ENCODE measurements around the gene SRGAP3.

SRGAP3 gene

DNA sequence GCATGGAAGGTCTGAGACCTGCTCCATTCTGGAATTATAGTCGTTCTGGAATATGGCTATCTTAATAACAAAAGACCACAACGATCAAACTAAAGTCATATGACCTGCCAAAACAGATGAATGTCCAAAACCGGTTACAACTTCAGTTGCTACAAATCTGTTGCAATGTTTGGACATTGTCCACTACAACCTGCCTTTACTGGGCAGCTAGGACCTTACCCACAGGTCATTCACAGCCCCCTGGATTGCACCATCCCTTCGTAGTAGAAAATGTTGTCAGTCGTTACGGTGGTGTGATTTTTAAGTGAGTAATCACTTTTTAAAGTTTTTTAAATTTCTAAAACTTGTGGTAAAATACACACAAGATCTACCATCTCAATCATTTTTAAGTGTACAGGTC is 22.5 kb upstream of the SRGAP3 start:
- Histone ChIP-seq H3K9me3 (ENCODE audit: control insufficient read depth, insufficient read depth, low read depth, low read length) (no peaks in the 10 kb centered on the region), H3K4me1 (ENCODE audit: control insufficient read depth, insufficient read depth, low read length) (no peaks in the 10 kb centered on the region), H3K4me3 (ENCODE audit: low read depth, low read length) (no peak overlapping the region), H3K36me3 (ENCODE audit: control insufficient read depth in 2 of 2, insufficient read depth in 1 of 2, low read length in 2 of 2) (no peaks in the 10 kb centered on the region), H3K27ac (ENCODE audit: extremely low read depth, low read depth, low read length) (no peak overlapping the region)
- POLR2A ChIA-PET: no interaction called here
- TF ChIP-seq, protein P1, sequence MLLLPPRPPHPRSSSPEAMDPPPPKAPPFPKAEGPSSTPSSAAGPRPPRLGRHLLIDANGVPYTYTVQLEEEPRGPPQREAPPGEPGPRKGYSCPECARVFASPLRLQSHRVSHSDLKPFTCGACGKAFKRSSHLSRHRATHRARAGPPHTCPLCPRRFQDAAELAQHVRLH (tag by site-specific recombination; IDR thresholded peaks at IDR 0.05): no peak
- TF ChIP-seq ZNF600 (tag by site-specific recombination; IDR thresholded peaks at IDR 0.05) (0 out of 2 replicates have a peak, but pooled peaks have one; percentile 23), ZNF221 (tag by site-specific recombination; IDR thresholded peaks at IDR 0.05; ENCODE audit: borderline replicate concordance) (no peak), ZNF624 (tag by site-specific recombination; IDR thresholded peaks at IDR 0.05) (no peak), WT1 (tag by site-specific recombination; IDR thresholded peaks at IDR 0.05) (no peak)
- TF ChIP-seq, protein P2, sequence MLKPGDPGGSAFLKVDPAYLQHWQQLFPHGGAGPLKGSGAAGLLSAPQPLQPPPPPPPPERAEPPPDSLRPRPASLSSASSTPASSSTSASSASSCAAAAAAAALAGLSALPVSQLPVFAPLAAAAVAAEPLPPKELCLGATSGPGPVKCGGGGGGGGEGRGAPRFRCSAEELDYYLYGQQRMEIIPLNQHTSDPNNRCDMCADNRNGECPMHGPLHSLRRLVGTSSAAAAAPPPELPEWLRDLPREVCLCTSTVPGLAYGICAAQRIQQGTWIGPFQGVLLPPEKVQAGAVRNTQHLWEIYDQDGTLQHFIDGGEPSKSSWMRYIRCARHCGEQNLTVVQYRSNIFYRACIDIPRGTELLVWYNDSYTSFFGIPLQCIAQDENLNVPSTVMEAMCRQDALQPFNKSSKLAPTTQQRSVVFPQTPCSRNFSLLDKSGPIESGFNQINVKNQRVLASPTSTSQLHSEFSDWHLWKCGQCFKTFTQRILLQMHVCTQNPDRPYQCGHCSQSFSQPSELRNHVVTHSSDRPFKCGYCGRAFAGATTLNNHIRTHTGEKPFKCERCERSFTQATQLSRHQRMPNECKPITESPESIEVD (tag by site-specific recombination; IDR thresholded peaks at IDR 0.05): no peak
- CTCF ChIA-PET: no interaction called here

DNA sequence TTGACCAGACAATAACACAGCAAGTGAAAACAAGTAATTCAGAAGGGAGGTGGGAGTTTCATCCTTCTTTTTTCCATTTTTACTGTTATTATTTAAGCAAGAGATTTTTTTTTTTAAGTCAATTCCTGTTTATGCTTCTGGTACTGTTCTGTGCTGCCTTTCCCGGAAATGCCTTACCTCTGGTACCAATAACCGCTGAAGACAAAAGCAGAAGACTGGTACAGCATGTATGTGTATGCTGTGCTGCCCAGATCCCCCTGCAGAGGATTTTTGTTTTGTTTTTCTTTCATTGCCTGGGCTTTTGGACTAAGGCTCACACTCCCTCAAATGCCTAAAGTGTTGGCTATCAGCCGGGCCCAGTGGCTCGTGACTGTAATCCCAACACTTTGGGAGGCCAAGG is 21.3 kb upstream of the SRGAP3 start:
- H3K4me3 ChIP-seq (ENCODE audit: low read depth, low read length): no peak overlapping the region
- H3K36me3 ChIP-seq (ENCODE audit: control insufficient read depth in 2 of 2, insufficient read depth in 1 of 2, low read length in 2 of 2): no peaks in the 10 kb centered on the region
- H3K4me1 ChIP-seq (ENCODE audit: control insufficient read depth, insufficient read depth, low read length): no peaks in the 10 kb centered on the region
- ChIA-PET POLR2A (no interaction called here), CTCF (no interaction called here)
- no peaks in the 10 kb centered on the region for H3K9me3 ChIP-seq (ENCODE audit: control insufficient read depth, insufficient read depth, low read depth, low read length)
- no peak overlapping the region for H3K27ac ChIP-seq (ENCODE audit: extremely low read depth, low read depth, low read length)
- no peak for TF ChIP-seq ZNF596 (tag by site-specific recombination; IDR thresholded peaks at IDR 0.05)
- TF ChIP-seq ZNF707 (tag by site-specific recombination; IDR thresholded peaks at IDR 0.05): no peak
- TF ChIP-seq, protein P3, sequence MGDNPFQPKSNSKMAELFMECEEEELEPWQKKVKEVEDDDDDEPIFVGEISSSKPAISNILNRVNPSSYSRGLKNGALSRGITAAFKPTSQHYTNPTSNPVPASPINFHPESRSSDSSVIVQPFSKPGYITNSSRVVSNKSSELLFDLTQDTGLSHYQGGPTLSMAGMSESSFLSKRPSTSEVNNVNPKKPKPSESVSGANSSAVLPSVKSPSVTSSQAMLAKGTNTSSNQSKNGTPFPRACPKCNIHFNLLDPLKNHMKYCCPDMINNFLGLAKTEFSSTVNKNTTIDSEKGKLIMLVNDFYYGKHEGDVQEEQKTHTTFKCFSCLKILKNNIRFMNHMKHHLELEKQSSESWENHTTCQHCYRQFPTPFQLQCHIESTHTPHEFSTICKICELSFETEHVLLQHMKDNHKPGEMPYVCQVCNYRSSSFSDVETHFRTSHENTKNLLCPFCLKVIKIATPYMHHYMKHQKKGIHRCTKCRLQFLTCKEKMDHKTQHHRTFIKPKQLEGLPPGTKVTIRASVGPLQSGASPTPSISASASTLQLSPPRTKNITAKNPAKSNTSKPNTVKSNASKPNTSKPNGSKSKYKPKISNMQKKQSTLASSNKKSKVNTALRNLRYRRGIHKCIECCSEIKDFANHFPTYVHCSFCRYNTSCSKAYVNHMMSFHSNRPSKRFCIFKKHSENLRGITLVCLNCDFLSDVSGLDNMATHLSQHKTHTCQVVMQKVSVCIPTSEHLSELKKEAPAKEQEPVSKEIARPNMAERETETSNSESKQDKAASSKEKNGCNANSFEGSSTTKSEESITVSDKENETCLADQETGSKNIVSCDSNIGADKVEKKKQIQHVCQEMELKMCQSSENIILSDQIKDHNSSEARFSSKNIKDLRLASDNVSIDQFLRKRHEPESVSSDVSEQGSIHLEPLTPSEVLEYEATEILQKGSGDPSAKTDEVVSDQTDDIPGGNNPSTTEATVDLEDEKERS (tag by site-specific recombination; IDR thresholded peaks at IDR 0.05): no peak
- TF ChIP-seq, protein P4, sequence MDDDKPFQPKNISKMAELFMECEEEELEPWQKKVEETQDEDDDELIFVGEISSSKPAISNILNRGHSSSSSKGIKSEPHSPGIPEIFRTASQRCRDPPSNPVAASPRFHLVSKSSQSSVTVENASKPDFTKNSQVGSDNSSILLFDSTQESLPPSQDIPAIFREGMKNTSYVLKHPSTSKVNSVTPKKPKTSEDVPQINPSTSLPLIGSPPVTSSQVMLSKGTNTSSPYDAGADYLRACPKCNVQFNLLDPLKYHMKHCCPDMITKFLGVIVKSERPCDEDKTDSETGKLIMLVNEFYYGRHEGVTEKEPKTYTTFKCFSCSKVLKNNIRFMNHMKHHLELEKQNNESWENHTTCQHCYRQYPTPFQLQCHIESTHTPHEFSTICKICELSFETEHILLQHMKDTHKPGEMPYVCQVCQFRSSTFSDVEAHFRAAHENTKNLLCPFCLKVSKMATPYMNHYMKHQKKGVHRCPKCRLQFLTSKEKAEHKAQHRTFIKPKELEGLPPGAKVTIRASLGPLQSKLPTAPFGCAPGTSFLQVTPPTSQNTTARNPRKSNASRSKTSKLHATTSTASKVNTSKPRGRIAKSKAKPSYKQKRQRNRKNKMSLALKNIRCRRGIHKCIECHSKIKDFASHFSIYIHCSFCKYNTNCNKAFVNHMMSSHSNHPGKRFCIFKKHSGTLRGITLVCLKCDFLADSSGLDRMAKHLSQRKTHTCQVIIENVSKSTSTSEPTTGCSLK (tag by site-specific recombination; IDR thresholded peaks at IDR 0.05): no peak
- TF ChIP-seq, protein P5, sequence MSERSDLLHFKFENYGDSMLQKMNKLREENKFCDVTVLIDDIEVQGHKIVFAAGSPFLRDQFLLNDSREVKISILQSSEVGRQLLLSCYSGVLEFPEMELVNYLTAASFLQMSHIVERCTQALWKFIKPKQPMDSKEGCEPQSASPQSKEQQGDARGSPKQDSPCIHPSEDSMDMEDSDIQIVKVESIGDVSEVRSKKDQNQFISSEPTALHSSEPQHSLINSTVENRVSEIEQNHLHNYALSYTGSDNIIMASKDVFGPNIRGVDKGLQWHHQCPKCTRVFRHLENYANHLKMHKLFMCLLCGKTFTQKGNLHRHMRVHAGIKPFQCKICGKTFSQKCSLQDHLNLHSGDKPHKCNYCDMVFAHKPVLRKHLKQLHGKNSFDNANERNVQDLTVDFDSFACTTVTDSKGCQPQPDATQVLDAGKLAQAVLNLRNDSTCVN (tag by site-specific recombination; optimal IDR thresholded peaks at IDR 0.05): no peak
- TF ChIP-seq ZNF777 (tag by site-specific recombination; IDR thresholded peaks at IDR 0.05; ENCODE audit: borderline replicate concordance): no peak
- TF ChIP-seq ZNF624 (tag by site-specific recombination; IDR thresholded peaks at IDR 0.05): no peak
- no peak for TF ChIP-seq ZNF394 (tag by site-specific recombination; IDR thresholded peaks at IDR 0.05; ENCODE audit: borderline replicate concordance)
- TF ChIP-seq YY1 (tag by site-specific recombination; IDR thresholded peaks at IDR 0.05): no peak
- TF ChIP-seq ZNF132 (tag by site-specific recombination; IDR thresholded peaks at IDR 0.05; ENCODE audit: borderline replicate concordance): no peak
- TF ChIP-seq, protein P6, sequence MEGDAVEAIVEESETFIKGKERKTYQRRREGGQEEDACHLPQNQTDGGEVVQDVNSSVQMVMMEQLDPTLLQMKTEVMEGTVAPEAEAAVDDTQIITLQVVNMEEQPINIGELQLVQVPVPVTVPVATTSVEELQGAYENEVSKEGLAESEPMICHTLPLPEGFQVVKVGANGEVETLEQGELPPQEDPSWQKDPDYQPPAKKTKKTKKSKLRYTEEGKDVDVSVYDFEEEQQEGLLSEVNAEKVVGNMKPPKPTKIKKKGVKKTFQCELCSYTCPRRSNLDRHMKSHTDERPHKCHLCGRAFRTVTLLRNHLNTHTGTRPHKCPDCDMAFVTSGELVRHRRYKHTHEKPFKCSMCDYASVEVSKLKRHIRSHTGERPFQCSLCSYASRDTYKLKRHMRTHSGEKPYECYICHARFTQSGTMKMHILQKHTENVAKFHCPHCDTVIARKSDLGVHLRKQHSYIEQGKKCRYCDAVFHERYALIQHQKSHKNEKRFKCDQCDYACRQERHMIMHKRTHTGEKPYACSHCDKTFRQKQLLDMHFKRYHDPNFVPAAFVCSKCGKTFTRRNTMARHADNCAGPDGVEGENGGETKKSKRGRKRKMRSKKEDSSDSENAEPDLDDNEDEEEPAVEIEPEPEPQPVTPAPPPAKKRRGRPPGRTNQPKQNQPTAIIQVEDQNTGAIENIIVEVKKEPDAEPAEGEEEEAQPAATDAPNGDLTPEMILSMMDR (tag by site-specific recombination; IDR thresholded peaks at IDR 0.05): no peak
- no peak for TF ChIP-seq ZNF843 (tag by site-specific recombination; IDR thresholded peaks at IDR 0.05)
- TF ChIP-seq ZNF202 (tag by site-specific recombination; IDR thresholded peaks at IDR 0.05; ENCODE audit: borderline replicate concordance): no peak
- no peak for TF ChIP-seq ZBTB1 (tag by site-specific recombination; IDR thresholded peaks at IDR 0.05)
- TF ChIP-seq, protein P7, sequence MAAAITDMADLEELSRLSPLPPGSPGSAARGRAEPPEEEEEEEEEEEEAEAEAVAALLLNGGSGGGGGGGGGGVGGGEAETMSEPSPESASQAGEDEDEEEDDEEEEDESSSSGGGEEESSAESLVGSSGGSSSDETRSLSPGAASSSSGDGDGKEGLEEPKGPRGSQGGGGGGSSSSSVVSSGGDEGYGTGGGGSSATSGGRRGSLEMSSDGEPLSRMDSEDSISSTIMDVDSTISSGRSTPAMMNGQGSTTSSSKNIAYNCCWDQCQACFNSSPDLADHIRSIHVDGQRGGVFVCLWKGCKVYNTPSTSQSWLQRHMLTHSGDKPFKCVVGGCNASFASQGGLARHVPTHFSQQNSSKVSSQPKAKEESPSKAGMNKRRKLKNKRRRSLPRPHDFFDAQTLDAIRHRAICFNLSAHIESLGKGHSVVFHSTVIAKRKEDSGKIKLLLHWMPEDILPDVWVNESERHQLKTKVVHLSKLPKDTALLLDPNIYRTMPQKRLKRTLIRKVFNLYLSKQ (tag by site-specific recombination; IDR thresholded peaks at IDR 0.05; ENCODE audit: borderline replicate concordance): no peak
- TF ChIP-seq, protein P8, sequence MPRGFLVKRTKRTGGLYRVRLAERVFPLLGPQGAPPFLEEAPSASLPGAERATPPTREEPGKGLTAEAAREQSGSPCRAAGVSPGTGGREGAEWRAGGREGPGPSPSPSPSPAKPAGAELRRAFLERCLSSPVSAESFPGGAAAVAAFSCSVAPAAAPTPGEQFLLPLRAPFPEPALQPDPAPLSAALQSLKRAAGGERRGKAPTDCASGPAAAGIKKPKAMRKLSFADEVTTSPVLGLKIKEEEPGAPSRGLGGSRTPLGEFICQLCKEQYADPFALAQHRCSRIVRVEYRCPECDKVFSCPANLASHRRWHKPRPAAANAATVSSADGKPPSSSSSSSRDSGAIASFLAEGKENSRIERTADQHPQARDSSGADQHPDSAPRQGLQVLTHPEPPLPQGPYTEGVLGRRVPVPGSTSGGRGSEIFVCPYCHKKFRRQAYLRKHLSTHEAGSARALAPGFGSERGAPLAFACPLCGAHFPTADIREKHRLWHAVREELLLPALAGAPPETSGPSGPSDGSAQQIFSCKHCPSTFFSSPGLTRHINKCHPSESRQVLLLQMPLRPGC (tag by site-specific recombination; IDR thresholded peaks at IDR 0.05): no peak
